HG02870 (cell line): ENCODE measurements around the gene MYO10.

Experiments
- ATAC-seq: cut with Tn5 transposase; IDR thresholded peaks from one replicate; pipeline ENCODE4 v1.9.1; 2021; ENCODE audit warnings: mild to moderate bottlenecking, moderate library complexity; ENCODE audit not compliant: unreplicated experiment

The MYO10 gene

DNA sequence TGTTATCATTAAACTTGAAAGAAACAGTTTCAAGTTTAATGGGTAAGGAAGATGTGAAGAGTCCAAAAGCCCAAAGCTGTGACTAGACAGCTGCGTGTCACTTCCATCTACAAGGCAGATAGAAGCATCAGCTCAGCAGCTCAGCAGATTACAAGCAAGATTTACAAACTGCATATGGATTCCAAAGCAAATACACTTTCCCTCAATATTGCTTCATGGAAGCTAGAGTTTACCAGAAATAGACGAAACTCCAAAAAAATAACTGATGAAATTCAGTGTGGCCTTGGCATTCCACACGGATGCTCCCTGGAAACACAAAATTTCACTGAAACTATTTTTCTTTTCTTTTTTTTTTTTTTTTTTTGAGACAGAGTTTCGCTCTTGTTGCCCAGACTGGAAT, 17.9 kb downstream of the MYO10 start:
- no peak for ATAC-seq

DNA sequence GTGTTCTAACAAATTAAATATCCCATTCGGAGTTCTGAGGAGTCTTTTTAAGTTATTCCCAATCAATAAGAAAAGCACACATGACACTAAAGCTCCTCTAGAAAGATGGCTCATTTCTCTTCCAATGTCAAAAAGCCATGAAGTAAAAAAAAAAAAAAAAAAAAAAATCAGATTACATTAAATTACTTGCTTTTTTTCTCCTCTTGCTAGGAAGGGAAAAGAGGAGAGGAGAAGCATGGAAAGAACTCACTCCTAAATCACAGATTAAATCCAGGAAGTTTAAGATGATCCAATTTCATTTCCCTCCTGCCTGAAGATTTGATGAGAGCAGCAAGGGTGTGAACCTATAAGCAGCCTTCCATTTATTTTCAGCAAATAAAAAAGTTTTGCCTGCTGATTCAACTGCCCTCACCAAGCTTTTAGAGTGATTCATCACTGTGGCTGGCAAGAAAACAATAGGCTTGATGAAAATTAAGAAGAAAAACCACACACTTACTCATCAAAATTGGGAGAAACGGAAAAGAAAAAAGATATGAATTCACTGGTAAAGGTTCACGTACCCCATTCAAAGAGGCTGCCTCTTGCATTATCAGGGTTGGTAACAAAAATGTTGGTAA, 19.7 kb downstream of the MYO10 start:
- no peak for ATAC-seq

DNA sequence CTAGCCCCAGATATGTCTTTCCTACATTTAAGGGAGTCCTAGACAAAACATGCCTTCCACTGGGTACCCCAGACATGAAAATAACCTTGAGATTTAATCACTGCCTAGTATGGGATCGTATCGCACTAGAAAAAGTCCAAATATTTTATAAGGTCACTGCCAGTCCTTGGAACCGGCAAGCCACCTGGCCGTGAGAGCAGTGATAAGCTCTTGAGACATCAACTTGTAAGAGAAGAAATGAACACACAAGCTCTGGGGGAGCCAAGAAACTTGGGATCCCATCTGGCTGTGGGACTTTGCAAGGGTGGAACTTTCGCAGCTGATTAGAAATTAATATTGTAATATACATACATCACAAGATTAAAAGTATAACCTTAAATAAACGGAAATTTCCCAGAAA, 21.5 kb downstream of the MYO10 start:
- ATAC-seq = no peak

DNA sequence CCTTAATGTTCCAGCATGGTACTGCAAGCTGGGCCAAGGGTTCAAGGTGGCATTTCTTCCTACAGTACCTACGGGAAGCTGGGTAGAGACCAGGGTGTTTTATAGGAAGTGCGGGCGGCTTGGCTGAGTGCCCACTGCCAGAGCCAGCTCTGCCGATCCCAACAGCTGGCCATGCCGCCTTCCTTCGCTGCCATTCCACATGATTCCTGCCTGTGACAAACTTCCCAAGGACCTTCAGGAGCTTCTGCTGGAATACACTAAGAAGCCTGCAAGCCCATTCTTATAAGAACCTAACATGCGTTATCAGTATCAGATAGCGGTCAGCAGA, 22.0 kb downstream of the MYO10 start:
- ATAC-seq = no peak

DNA sequence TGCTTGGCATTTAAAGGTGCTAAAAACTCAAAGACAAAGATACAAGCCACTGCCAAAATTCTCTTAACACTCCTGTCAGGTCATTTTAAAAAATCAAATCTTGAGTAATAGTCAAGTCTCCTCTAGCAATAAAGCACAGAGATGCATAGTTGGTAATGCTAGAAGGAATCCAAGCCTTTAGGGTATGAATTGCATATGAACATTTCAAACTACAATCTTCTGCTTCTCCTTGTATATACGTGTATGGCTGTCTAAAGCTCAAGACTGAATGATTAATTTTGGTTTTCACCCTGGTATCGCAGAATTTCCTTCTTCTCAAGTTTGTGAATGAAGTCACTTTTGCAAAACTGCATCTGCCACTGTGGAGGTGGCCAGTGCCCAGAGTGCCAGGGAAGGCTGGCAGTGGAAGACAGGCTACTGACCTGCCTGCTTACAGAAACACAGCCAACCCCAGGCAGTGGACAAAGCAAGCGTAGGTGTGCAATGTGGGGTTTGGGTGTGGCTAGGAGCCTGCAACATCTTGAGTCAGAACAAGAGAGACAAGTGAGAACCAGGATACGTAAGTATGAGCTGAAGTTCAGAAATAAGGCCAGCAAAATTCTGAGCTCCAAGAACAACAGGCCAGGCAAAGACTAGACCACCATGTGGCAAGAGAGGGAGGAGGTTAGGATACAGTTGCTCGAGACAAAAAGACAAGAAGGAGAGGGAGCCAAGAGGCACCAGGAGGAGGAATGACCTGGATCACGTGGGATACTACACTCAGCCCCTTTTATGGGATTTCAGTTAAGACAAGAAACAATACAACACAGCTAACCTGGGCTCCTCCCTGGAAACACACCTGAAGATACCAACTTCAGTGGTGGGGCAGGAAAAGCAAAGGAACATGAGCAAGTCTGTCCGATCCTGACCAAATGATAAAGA, 22.6 kb downstream of the MYO10 start:
- ATAC-seq = no peak

DNA sequence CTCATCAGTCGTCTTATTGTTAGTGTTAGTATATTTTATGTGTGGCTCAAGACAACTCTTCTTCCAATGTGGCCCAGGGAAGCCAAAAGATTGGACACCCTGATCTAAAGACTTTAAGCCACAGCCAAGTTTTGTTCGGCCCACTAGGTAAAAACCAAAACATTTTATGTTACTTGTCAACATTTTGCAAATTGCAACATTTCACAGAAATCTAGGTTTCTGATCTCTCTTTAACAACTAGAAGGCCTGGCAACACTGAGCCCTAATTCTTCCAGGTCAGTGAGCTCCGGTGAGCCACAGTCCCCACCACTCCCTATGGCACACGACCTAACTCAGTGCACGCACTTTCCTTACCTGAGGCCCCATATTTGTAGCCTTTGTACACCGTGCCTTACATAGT, 24.0 kb downstream of the MYO10 start:
- ATAC-seq = no peak

DNA sequence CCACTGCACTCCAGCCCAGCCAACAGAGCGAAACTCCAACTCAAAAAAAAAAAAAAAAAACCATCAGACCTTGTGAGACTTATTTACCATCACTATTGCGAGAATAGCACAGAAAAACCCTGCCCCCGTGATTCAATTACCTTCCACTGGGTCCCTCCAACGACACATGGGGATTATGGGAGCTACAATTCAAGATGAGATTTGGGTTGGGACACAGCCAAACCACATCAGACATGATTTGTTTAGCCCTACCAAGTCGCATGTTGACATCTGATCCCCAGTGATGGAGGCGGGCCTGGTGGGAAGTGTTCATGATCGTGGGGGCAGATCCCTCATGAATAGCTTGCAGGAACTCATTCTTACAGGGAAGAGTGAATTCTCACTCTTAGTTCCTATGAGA, 26.6 kb downstream of the MYO10 start:
- no peak for ATAC-seq

DNA sequence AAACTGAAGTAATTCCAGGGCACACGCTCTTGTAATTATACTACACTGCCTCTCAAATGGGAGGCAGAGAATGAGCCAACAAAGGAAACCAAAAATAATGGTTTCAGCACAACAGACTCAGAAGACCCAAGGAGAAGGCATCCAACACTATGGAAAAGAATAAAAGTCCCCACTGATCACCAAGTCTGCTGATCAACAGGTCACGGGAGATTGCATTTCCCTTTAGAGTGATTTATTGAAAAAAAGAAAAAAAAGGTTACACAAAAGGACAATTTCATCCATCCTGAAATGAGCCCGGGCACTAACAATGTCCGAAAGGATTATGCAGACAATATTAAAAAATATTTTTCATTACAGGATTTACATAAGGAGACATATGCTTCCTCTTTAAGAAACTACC, 28.8 kb downstream of the MYO10 start:
- ATAC-seq = no peak

DNA sequence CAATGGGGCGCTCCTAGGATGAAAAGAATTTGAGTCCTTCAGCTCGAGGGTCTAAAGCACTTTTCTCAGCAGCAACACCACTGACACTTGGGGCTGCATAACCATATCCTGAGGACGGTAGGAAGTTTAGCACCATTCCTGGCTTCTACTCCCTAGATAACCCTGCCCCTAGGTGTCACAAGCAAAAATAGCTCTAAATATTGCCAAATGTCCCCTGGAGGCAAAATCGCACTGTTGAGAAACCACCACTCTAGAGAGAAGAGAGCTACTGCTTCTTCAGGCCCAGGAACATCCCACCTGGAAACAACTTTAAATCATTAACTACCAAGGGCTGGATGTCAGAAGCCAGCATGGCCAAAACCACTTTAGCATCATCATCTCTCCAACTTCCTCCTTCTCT, 29.8 kb downstream of the MYO10 start:
- no peak for ATAC-seq

DNA sequence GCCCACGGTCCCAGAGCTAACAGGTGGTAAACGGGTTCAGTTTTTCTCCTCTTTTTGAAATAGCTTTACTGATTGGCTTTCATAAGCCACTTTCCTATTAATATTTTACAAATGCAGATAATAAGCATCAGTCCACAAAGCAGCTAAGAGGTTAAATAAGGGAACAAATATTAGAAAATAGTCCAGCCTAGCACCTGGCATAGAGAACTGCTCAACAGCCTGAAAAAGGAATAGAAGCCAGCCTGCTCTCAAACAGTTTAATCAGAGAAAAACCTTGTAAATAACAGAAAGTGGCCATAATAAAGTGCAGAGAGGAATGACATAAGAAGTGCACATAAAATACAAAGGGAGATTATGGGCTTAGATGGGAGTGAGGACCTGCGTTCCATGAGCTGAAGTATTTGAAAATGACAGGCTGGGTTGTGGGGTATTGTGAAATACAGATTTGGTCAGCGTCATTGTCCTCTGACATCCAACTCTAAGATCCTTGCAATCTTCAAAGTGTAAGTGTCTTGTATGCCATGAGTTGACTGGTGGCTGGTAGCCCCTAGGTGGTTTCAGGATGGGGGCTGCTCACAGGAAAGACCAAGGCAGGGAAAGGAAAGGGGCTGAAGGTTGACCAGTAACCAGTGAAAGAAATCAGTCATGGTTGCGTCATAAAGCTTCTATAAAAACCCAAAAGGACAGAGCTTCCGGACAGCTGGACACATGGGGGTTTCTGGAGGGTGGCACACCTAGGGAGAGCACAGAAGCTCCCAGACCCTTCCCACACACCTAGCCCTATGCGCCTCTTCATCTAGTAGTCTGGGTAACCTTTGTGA, 32.4 kb downstream of the MYO10 start:
- no peak for ATAC-seq

DNA sequence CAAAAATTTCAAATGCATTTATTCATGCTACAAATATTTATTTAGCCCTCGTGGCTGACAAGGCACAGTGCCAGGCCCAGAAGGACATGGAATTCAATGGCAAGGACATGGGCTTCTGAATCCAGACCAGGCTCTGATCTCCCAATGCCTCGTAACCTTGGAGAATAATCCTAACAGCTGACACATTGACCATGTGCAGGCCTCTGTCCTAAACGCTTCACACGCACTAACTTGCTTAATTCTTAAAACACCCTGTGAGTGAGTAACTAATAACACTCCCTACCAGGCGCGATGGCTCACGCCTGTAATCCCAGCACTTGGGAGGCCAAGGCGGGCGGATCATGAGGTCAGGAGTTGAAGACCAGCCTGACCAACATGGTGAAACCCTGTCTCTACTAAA, 33.2 kb downstream of the MYO10 start:
- ATAC-seq = no peak

DNA sequence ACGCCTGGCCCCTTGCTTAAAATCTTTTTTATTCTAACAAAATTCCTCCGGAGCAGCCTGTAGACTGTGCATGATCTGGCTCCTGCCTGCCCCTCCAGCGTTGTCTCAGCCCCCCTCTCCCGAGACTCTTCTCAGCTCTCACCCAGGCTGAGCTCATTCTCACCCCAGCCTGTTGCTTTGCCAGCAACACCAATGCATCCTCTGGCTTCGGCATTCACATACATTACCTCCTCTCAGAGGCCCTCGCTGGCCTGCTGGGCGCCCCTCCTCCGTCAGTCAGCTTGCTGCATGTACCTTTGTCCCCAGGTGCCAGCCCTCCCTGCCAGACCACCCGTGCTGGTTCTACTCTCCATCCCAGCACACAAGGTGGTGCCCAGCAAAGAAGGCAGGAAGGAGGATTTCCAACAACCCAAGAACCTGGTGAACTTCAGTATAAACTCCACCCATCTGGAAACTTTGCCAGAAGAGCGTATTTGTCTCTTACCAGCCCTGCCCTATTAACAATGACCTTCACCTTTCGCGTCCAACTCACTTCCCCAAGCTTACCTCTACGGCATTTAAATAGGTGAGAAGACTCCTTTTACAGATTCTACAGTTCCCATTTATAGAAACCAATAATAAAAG, 35.0 kb downstream of the MYO10 start:
- no peak for ATAC-seq

DNA sequence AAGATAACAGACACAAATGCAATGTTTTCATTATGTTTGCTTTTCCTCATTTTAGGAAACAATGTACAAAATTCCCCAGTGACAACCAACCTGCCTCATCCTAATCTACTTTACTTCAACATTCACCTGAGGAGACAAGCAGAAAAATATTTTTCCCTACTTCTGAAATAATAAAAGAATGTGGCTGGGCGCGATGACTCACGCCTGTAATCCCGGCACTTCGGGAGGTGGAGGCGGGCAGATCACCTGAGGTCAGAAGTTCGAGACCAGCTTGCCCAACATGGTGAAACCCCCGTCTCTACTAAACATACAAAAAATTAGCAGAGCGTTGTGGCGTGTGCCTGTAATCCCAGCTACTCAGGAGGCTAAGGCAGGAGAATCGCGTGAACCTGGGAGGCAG, 36.9 kb downstream of the MYO10 start:
- no peak for ATAC-seq

DNA sequence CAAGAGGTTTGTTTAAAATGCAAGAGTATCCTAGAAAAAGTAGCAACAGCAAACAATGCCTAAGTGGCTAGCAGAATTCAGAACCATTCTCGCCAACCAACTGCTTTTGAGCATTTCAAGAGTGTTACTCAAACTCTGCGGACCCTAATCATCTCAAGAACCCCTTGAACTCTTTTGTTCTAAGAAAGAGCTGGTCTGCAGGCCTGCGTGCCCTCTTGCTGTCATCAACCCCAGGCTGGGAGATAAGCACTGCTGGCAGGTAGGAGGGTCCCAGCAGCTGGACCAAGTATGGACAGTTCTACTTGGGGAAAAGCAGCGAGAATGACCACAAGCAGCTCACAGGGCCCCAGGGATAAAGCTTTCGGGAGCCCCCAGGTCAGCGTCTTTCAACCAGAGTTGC, 38.3 kb downstream of the MYO10 start:
- ATAC-seq = no peak

DNA sequence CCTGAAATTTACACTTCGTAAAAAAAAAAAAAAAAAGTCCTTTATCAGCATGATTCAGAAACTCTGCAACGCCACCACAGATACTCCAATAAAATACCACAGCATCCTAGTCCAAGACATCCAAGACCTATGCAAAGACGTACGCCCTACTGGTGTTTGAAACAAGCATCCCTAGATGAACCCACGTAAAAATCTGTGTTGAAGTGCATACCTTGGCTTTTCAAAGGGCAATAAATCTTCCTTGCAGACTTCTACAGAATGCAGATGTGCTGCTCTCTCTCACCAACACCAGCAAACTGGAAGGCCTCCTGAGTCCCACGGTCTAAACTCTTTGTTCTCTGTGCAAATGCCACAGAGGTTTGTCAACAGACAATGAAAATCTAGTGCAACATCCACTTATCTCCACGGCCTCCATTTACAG, 38.8 kb downstream of the MYO10 start:
- ATAC-seq = no peak

DNA sequence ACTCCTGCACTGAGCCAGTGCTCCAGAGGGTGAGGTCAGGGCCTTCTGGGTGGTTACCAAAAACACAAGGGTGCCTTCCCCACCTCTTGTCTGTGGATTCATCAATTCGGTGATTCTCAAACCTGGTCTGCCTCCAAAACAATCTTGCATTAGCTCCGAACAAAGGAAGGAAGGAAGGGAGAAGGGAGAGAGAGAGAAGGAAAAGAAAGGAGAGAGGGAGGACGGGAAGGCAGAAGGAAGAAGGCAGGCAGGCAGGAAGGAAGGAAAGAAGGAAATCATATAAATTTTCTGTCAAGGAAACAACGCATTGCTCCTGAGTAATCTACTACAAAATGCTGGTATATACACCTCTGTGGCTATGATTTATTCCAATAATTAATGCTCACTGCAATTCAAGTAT, 39.3 kb downstream of the MYO10 start:
- no peak for ATAC-seq

DNA sequence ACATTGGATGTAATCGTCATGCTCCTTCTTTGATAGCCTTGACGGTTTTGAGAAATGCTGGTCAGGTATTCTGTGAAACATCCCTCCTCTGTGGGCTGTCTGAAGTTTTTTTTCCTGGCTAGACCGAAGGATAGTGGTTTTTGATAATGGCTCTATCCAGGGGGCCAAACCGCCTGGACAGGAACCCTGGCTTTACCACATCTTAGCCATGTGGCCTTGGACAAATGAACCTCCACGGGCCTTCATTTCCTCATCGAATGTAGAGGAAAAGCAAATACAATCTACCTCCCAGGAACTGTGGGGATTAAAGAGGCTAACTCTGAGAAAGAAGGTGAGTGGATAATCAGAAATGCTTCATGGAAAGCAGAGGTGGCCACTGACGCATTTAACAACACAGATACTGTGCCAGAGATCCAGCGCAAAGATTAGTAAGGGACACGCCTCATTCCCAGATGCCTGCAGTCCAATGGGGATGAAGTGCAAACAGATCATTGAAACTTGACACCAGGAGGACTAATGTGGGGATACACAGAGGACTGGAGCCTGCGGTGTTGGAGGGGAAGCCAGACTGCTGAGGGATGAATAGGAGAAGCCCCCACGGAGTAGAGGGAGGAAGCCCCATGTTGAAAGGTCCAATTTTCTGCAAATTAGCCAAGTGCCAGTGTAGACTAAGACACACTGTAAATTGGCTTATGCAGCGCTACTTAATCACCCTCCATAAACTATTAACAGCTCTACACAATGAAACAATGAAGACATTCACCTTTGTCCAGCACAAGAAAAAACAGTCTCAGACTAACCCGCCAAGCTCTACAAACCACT, 41.6 kb downstream of the MYO10 start:
- ATAC-seq = no peak

DNA sequence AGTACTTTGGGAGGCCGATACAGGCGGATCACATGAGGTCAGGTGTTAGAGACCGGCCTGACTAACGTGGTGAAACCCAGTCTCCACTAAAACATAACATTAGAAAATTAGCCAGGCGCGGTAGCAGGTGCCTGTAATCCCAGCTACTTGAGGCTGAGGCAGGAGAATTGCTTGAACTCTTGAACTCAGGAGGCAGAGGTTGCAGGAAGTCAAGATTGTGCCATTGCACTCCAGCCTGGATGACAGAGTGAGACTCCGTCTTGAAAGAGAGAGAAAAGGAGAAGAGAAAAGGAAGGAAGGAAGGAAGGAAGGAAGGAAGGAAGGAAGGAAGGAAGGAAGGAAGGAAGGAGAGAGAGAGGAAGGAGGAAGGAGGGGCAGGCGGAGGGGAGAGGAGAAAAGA, 45.1 kb downstream of the MYO10 start:
- no peak for ATAC-seq

DNA sequence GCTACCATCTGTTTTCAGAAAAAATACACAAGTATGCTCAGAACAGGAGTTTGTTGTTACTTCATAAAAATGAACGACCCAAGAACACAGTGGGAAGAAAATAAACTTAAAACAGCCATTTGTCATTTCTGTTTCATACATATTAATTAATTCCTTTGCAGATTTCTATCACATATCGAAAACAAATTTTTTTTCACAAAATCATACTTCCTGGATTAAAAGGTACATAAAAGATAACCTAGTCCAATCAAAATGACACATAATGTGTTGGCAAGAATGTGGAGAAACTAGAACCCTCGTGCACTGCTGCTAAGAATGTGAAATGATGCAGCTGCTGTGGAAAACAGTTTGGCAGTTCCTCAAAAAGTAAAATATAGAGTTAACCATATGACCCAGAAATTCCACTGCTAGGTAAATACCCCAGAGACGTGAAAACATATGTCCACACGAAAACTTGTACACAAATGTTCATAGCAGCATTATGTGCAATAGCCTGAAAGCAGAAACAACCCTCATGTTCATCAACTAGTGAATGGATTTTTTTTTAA, 46.0 kb downstream of the MYO10 start:
- ATAC-seq = no peak
